HG02840 (cell line): ENCODE measurements around the gene AKAP8L.
A peak's percentile ranks its signal among the peaks of the same experiment; 100 is the strongest.

Source experiments
- ATAC-seq: cut with Tn5 transposase; IDR thresholded peaks from one replicate; pipeline ENCODE4 v1.9.1; 2021; ENCODE audit warnings: mild to moderate bottlenecking, moderate library complexity, moderate number of reproducible peaks; ENCODE audit not compliant: unreplicated experiment, low FRiP score

AKAP8L gene

GRCh38 chr19:15433519-15434069 is 14.8 kb upstream of the AKAP8L start:
- ATAC-seq = no peak

DNA sequence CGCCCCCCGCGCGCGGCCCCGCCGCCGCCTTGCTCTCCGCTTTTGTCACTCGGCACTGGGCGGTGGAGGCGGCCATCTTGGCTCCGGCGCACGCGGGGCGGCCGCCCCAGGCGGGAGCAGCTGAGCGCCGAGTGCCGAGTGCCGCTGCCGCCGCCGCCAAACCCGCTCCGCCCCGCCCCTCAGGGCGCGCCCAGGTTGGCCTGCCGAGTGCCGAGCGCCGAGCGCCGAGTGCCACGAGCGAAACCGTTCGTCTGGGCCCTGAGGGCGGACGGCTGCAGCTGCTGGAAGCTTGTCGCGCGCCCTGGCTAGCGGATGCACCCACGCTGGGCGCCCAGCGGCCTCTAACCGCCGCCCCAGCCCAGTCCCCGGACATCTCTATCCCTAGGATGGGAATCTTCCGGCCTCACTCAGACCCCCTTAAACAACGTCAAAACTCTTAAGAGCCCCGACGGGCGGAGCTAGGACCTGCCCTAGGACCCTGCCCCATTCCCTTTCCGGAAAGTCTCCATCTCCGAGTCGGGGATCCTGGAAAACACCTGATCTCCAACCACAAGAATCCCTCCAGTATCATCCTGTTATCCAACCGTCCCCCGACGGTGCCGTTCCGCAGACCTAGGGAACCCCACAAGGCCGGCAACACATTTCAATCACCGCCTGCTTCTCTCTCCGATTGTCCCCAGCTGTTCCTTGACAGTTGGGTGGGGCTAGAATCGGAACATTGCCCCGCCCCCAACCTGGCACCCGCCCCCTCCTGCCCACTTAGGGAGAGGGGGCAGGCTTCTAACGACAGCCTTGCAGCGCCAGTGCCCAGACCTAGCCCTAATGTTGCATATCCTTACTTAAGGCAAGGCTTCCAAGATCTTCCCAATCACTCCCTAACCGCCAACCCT is 14.1 kb upstream of the AKAP8L start:
- ATAC-seq = peak; percentile 64

GRCh38 chr19:15432018-15432494 is 13.3 kb upstream of the AKAP8L start:
- ATAC-seq = no peak

DNA sequence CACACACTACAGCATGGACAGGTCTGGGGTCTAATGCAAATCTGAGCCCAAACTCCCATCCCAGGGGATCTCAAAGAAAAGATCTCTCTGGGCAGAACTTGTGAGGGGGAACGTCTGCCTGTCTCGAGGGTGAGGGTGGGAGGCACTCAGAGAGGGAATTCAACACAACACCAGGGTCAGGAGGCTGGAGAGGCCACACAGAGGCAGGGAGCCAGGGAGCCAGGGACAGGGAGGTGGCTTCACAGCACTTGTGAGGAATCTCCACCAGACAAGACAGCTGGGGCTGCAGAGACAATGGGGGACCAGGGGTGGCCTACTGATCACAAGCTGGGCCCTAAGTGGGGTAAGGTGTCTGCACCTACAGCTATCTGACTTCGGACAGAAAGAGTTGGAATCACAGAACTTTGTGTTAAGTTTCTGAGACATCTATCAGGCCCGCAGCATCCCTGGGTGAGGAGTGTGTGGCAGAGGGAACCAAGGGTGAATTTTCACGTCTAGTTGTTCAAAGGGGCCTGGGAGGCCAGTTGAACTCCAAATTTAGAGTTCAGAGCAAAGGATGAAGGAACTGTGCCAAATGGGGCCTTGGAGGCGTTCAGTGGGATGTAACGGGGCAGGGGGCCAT is 12.7 kb upstream of the AKAP8L start:
- no peak for ATAC-seq

- ATAC-seq = no peak
Measured at GRCh38 chr19:15430526-15431120, 11.8 kb upstream of the AKAP8L start.

DNA sequence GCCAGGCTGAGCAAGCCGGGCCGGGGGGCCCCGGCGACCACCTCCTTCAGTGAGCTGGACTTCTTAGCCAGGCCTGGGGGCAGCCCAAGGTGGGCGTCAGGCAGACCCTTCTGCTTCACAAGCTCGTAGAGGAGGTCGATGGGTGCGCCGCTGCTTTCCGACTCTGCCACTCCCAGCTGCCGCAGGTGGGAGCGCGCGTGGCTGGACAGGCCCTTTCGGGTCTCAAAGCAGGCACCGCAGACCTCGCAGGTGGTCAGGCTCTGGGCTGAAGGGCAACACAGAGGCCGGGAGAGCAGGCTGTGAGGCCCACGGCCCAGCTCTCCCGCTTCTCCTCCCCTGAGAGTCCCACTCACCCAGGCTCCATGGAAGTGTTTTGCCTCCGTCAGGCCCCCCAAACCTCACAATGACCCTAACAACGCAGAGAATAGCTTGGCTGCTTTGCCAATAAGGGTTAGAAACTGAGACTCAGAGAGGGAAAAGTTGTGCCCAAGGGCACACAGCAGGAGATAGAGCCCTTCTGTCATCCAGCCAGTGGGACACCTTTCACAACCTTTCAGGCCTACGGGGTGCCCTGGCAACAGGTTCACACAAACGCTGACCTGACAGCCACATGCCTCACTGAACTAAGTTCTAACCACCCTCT is 11.2 kb upstream of the AKAP8L start:
- ATAC-seq = no peak

DNA sequence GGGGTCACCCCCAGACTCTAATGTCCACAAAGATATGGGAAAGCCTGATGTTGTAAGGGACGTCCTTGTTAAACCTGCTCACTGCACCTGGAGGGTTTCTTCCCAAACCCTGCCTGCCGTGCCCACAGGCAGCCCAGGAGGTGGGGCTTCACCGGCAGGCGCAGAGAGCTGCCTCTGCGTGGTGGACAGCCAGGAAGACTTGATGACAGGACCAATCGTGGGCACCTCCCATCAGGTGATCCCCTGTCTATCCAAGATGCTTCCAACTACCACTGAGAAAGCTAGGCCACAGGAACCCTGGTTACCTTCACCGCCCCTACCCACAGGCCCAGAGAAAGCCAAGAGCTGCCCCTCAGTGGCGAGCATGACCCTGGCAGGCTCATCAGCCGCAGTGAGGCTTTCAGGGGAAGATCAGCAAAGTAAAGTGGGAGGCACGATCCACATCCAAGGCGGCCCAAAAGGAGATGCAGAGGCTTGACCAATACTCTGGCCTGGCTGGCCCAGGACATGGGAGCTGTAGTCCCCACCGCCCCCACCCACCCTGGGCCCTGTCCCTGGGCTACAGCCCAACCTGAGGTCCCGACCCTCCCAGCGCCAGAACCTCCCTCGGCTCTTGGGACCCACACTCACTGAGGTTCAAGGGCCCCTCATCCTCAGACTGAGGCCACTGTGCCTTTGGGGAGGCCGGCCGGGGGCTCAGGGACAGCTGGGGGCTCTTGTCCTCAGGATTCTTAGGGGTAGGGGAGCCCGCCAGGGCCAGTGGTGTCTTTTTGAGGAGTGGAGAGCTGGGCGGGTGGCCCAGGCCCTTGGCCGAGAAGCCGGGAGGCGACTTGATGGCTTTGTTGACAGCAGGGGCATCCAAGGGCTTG is 10.4 kb upstream of the AKAP8L start:
- no peak for ATAC-seq

DNA sequence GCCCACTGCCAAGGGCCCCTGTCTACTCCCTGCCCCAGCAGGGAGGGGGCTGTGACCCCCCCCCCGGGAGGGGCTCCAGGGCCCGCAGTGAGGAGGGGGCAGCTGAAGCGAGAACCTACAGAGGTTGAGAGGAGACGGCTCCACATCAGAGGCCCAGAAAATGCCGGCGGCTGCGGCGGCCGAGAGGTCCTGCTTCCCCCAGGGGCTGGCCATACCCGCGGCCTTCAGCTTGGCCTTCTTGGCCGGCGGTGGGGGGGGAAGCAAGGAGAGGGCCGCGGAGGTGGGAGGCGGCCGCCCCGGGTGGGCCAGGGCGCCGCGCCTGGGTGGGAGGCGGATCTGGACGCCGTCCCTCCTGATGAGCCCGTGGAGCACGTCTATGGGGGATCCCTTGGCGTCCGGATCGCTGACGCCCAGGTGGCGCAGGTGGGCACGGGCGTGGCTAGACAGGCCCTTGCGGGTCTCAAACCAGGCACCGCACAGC is 9.2 kb upstream of the AKAP8L start:
- ATAC-seq = no peak

- ATAC-seq = no peak
Measured at GRCh38 chr19:15427350-15427700, 8.5 kb upstream of the AKAP8L start.

DNA sequence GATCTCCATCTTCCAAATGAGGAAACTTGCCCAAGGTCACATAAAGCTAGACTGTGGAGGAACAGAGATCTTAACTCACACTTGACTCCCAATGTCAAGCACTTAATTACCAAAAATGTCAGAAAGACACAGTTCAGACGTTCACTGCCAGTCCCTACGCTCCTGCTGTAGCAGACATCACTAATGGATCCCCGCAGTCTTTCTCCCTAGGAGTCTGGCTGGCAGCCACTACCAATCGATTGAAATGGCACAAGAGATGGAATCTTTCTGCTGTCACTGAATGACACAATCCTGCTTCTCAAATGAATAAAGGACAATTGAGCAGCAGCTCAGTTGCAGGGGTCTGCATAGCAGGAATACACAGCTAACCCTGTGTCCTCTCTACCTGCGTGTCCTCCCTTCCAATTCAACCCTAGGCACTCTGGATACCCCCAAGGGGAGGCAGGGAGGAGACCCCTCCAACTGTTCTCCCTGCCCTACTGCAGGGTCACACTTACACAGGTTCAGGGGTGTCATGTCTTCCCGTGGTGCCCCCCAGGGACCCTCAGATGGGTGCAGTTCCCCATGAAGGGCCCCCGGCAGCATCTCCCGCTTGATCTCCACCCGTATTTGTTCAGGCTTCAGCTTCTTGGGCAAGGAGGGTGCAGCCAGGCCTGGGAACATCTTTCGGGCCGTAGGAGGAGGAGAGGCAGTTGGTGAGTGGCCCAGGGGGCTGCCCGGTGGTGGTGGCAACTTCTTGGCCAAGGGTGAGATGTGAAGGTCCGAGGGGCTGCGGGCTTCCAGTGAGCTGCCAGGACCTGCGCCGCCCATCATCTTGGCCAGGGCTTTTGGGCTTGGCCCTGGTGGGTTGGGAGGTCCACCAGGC is 7.9 kb upstream of the AKAP8L start:
- no peak for ATAC-seq

DNA sequence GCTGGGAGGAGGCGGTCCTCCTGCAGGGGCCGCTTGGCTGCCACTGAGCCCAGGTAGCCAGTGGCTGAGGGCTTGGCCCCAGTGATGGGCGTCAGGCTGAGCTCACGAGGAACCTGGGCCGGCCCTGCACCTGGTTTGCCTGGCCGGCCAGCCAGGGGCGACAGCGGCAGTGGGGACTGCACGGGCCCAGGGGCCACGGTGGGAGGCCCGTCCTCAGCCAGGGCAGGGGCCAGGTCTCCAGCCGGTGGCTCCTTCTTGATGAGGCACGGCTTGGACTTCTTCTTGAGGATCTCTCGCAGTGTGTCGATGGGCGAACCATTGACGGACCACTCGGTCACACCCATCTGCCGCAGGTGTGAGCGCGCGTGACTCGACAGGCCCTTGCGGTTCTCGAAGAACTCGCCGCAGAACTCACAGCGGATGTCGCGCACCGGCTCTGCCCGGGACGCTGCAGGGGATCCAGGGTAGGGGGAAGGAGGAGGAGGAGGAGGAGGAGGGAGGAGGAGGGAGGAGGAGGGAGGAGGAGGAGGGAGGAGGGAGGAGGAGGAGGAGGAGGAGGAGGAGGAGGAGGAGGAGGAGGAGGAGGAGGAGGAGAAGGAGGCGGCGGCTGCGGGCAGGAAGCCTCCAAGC is 6.6 kb upstream of the AKAP8L start:
- ATAC-seq = no peak

DNA sequence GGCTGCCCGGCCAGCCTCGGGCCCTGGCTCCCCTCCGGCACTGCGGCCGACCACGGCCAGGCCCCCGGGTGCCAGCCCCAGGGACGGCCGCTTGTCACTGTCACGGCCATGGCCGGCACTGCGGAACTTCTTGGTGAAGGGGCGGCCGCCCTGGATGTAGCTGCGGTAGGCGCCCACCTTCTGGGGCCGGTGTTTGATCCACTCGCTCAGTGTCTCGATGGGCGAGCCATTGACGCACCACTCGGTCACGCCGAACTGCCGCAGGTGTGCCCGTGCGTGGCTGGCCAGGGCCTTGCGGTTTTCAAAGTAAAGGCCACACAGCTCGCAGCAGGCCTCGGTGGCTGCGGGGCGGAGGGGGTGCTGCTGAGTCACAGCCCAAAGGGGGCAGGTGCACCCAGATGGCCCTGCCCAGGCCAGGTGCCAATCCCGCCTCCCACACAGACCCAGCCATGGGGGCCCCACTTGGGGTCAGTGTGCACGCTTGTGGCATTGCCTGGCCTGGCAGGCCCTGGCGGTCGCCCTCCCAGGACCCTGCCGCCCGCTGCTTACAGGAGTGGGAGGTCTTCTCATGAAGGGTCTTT is 6.0 kb upstream of the AKAP8L start:
- ATAC-seq = no peak

- ATAC-seq = no peak
Measured at GRCh38 chr19:15424121-15424520, 5.3 kb upstream of the AKAP8L start.

DNA sequence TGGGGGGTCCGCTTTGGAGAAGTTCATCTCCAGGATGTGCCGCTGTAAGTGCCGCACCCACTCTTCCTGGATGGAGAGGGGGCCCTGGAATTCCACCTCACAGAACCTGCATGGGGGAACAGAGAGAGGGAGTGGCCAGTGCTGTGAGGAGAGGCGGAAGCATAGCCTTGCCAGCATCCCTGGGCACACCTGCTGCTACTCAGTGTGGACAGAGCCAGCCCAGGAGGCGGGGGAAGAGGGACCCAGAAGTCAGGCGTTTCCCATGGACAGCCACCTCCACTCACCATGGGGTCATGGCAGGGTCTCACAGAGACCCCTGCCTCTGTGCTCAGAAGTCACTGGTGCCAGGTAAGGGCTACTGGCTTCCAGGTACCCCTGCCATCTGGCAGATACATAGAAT is 4.3 kb upstream of the AKAP8L start:
- no peak for ATAC-seq

DNA sequence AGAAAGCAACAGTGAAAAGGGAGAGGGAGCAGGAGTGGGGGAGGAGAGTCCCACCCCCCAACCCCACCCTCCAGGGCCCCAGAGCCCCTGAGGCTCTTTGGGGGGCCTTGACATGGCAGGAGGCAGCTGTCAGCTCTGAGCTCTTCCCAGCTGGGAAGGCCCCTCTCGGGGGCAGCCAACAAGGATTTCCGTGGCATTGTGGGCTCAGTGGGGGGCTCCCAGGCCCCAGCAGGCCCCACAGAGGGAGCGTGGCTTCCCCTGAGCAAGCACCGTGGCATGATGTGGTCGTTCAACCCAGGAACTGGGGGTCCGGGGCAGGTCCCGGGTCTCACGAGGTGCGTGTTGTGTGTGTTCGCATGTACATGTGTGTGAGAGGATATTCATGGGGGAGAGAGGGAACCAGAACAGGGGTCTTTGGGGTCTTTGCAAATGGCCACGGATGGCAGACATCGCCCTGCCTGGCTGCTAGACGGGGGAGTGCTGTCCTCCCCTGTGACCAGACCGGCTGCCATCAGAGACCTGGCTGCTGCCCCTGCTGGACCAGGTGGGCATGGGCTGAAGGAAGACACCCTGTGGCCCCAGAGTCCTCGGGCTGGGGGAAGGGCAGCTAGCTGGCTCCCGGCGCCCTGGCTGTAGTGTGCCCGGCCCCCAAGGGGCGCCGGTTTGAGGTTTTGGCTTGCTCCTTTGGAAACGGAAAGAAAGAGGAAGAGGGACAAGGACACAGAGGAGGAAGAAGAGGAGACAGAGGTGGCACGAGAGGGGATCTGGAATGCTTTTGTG is 3.7 kb upstream of the AKAP8L start:
- no peak for ATAC-seq

- no peak for ATAC-seq
Measured at GRCh38 chr19:15421721-15422260, 3.0 kb upstream of the AKAP8L start.

DNA sequence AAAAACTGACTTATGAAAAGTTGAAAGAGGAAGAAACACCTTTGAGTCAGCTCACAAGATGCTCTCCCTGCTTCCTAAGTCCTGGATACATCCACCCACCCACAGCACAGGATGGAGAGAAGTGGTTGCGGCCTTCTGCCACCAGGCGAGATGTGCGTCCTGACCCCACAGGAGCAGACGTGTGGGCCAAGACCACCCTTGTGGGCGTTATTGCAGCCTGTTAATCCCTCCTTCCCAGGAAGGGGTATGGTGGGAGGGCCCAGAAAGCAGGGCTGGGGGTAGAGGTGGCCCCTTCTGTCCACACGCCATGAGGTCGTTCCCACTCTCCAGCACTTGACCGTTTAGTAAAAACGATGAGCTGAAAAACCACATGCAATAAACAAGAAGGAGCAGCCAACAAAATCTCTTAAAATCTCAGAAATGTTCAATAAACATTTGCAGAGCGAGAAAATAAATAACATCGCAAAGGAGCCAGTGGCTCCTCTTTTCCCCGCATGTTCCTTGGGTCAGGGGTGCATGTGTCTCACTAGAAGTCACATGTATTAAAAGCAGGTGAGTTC is 2.4 kb upstream of the AKAP8L start:
- ATAC-seq = no peak
